ENCODE results near the gene SPRR3. TPM values are rescaled to one million over a fixed set of nuclear protein-coding genes. Genes with fewer than 3 reads are reported as not detected.

SPRR3 gene
- polyA plus RNA-seq, 1 experiment = not detected

GRCh38 chr1:152972196-152972886 is 29.2 kb upstream of the SPRR3 start:
- H3K9me3 ChIP-seq (ENCODE audit: control insufficient read depth, insufficient read depth, low read length) = no peaks in the 10 kb centered on the region; the same call in none of the 2 replicates
- no peak for DNase-seq (ENCODE audit: low read depth, low spot score)
- no peak overlapping the region for H3K27ac ChIP-seq (ENCODE audit: low read depth, low read length)
- no peaks in the 10 kb centered on the region for H3K27me3 ChIP-seq (ENCODE audit: control insufficient read depth, insufficient read depth, low read length)
- TF ChIP-seq CTCF (IDR thresholded peaks at IDR 0.05; ENCODE audit: low read depth, low read length) = no peak
- ChIA-PET CTCF (no interaction called here), POLR2A (no interaction called here)
- H3K4me3 ChIP-seq (ENCODE audit: low read depth, low read length) = no peak overlapping the region

- no peak for DNase-seq (ENCODE audit: low read depth, low spot score)
- ChIA-PET POLR2A (no interaction called here), CTCF (no interaction called here)
- no peak for TF ChIP-seq CTCF (IDR thresholded peaks at IDR 0.05; ENCODE audit: low read depth, low read length)
- Histone ChIP-seq H3K27ac (ENCODE audit: low read depth, low read length) (no peak overlapping the region), H3K27me3 (ENCODE audit: control insufficient read depth, insufficient read depth, low read length) (no peaks in the 10 kb centered on the region), H3K9me3 (ENCODE audit: control insufficient read depth, insufficient read depth, low read length) (peaks cover 3% of the 10 kb centered on the region; the same call in 1 of the 2 replicates), H3K4me3 (ENCODE audit: low read depth, low read length) (no peak overlapping the region)
These were observed 24.9 kb upstream of the SPRR3 start for GRCh38 chr1:152976688-152977087.

GRCh38 chr1:152977614-152978013 is 23.9 kb upstream of the SPRR3 start:
- Histone ChIP-seq H3K27me3 (ENCODE audit: control insufficient read depth, insufficient read depth, low read length) (no peaks in the 10 kb centered on the region), H3K27ac (ENCODE audit: low read depth, low read length) (no peak overlapping the region), H3K9me3 (ENCODE audit: control insufficient read depth, insufficient read depth, low read length) (0 out of 2 replicates have a peak, but pooled peaks cover 3% of the 10 kb centered on the region), H3K4me3 (ENCODE audit: low read depth, low read length) (no peak overlapping the region)
- CTCF ChIA-PET = no interaction called here
- POLR2A ChIA-PET = no interaction called here
- no peak for DNase-seq (ENCODE audit: low read depth, low spot score)
- TF ChIP-seq CTCF (IDR thresholded peaks at IDR 0.05; ENCODE audit: low read depth, low read length) = no peak

DNA sequence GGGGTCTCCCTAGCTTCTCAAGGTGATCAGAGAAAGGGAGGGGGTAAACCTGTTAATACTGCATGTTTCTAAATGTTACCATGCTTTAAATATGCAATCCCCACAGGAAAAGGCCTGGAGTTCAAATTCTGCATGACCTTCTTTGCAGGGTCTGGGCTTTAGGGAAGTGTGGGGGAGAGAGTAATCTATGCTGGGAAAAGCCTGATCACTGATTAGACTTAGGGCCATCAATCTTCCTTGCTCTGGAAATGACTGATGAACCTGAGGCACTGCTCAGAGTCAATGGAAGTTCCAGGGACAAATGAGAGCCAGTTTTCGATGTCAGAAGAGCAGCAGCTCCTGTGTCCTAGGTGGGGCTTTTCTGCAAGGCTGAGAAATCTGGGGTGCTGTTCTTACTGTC is 20.9 kb upstream of the SPRR3 start:
- H3K9me3 ChIP-seq (ENCODE audit: control insufficient read depth, insufficient read depth, low read length) = peaks cover 3% of the 10 kb centered on the region; the same call in 1 of the 2 replicates
- ChIA-PET CTCF (no interaction called here), POLR2A (no interaction called here)
- no peak overlapping the region for H3K27ac ChIP-seq (ENCODE audit: low read depth, low read length)
- no peak overlapping the region for H3K4me3 ChIP-seq (ENCODE audit: low read depth, low read length)
- no peaks in the 10 kb centered on the region for H3K27me3 ChIP-seq (ENCODE audit: control insufficient read depth, insufficient read depth, low read length)
- no peak for DNase-seq (ENCODE audit: low read depth, low spot score)
- no peak for TF ChIP-seq CTCF (IDR thresholded peaks at IDR 0.05; ENCODE audit: low read depth, low read length)

- no peak for DNase-seq (ENCODE audit: low read depth, low spot score)
- no peak overlapping the region for H3K27ac ChIP-seq (ENCODE audit: low read depth, low read length)
- TF ChIP-seq CTCF (IDR thresholded peaks at IDR 0.05; ENCODE audit: low read depth, low read length) = no peak
- peaks cover 3% of the 10 kb centered on the region; the same call in 1 of the 2 replicates for H3K9me3 ChIP-seq (ENCODE audit: control insufficient read depth, insufficient read depth, low read length)
- CTCF ChIA-PET = no interaction called here
- H3K27me3 ChIP-seq (ENCODE audit: control insufficient read depth, insufficient read depth, low read length) = no peaks in the 10 kb centered on the region
- POLR2A ChIA-PET = no interaction called here
- no peak overlapping the region for H3K4me3 ChIP-seq (ENCODE audit: low read depth, low read length)
These were observed 20.2 kb upstream of the SPRR3 start for GRCh38 chr1:152981146-152981871.

Measured in AG04450 (cell line).